T-helper 17 cell (primary cell): ENCODE data around the gene NUPR1. TPM values are rescaled to one million over a fixed set of nuclear protein-coding genes. Genes with fewer than 3 reads are reported as not detected.

Source experiments
- ATAC-seq: fragments of 150-1000 bp; cut with Tn5 transposase; 2 replicates; pipeline ENCODE4 v1.10.0; 2021; ENCODE audit warnings: mild to moderate bottlenecking, moderate library complexity
- DNase-seq, 3 donors: peaks; one replicate each; pipeline versions ENCODE4 v3.0.0 to v3.0.0-alpha.2; 2020 to 2021
- H3K9me3 ChIP-seq: one replicate; pipeline ENCODE4 v1.7.0; 2013; ENCODE audit warnings: low read length, mild to moderate bottlenecking; ENCODE audit not compliant: control insufficient read depth, poor library complexity, severe bottlenecking
- H3K27ac Mint-ChIP-seq: one replicate; pipeline ENCODE4 v1.8.0; 2022; ENCODE audit warnings: mild to moderate bottlenecking, moderate library complexity, mixed read lengths
- H3K27me3 Mint-ChIP-seq: one replicate; pipeline ENCODE4 v1.8.0; 2022; ENCODE audit warnings: mixed read lengths
- H3K36me3 Mint-ChIP-seq: one replicate; pipeline ENCODE4 v1.8.0; 2022; ENCODE audit warnings: low read depth, mixed read lengths
- H3K4me1 Mint-ChIP-seq: one replicate; pipeline ENCODE4 v1.8.0; 2022; ENCODE audit warnings: mild to moderate bottlenecking, mixed read lengths
- H3K4me3 Mint-ChIP-seq: one replicate; pipeline ENCODE4 v1.8.0; 2022; ENCODE audit warnings: mild to moderate bottlenecking, moderate library complexity, mixed read lengths
- total RNA-seq, 4 donors: library from RNA in 2 of 4; stranded (reverse) in 2 of 4; gene quantifications; one replicate each; pipeline ENCODE4 v1.2.3 and lab custom pipeline; 2022 to 2026

NUPR1 gene
- total RNA-seq (under 1 TPM; 0.07 to 0.13 TPM), total RNA-seq (lab: John Stamatoyannopoulos, UW) (0 to 0.23 reads per million in 2 donors)

GRCh38 chr16:28538733-28539596 is at the start of gene NUPR1:
Gene NUPR1, minus strand, starts transcription at chr16:28538974. Its CDS starts 67 bp downstream, at chr16:28538907.
- H3K27me3 Mint-ChIP-seq = no peaks in the 10 kb centered on the region
- H3K4me3 Mint-ChIP-seq = no peak within 1 kb of the TSS
- H3K27ac Mint-ChIP-seq = peak within 1 kb of the TSS; percentile 94
- H3K36me3 Mint-ChIP-seq = peaks cover 2% of the 10 kb centered on the region
- DNase-seq (no peak), ATAC-seq (no peak)
- no peaks in the 10 kb centered on the region for H3K9me3 ChIP-seq
- H3K4me1 Mint-ChIP-seq = peaks cover 48% of the 10 kb centered on the region

GRCh38 chr16:28587386-28587785 is 48.6 kb upstream of the NUPR1 start:
- no peak overlapping the region for H3K27ac Mint-ChIP-seq
- no peaks in the 10 kb centered on the region for H3K9me3 ChIP-seq
- H3K27me3 Mint-ChIP-seq = no peaks in the 10 kb centered on the region
- H3K4me1 Mint-ChIP-seq = peaks cover 5% of the 10 kb centered on the region
- peaks cover 13% of the 10 kb centered on the region for H3K36me3 Mint-ChIP-seq
- DNase-seq (no peak), ATAC-seq (no peak)
- H3K4me3 Mint-ChIP-seq = no peak overlapping the region

GRCh38 chr16:28586466-28586865 is 47.7 kb upstream of the NUPR1 start:
- peaks cover 16% of the 10 kb centered on the region for H3K36me3 Mint-ChIP-seq
- DNase-seq (no peak), ATAC-seq (no peak)
- H3K4me3 Mint-ChIP-seq = no peak overlapping the region
- H3K4me1 Mint-ChIP-seq = peaks cover 7% of the 10 kb centered on the region
- H3K27me3 Mint-ChIP-seq = no peaks in the 10 kb centered on the region
- H3K9me3 ChIP-seq = no peaks in the 10 kb centered on the region
- H3K27ac Mint-ChIP-seq = no peak overlapping the region

- H3K9me3 ChIP-seq = no peaks in the 10 kb centered on the region
- ATAC-seq (no peak), DNase-seq (no peak)
- no peak overlapping the region for H3K27ac Mint-ChIP-seq
- H3K36me3 Mint-ChIP-seq = peaks cover 14% of the 10 kb centered on the region
- H3K4me3 Mint-ChIP-seq = no peak overlapping the region
- no peaks in the 10 kb centered on the region for H3K27me3 Mint-ChIP-seq
- peaks cover 7% of the 10 kb centered on the region for H3K4me1 Mint-ChIP-seq
These were observed 46.9 kb upstream of the NUPR1 start for GRCh38 chr16:28585674-28586073.

GRCh38 chr16:28580726-28581315 is 42.0 kb upstream of the NUPR1 start:
- Mint-ChIP-seq H3K27me3 (no peaks in the 10 kb centered on the region), H3K4me3 (no peak overlapping the region), H3K27ac (no peak overlapping the region), H3K4me1 (peaks cover 17% of the 10 kb centered on the region), H3K36me3 (peaks cover 9% of the 10 kb centered on the region)
- ATAC-seq (no peak), DNase-seq (no peak)
- no peaks in the 10 kb centered on the region for H3K9me3 ChIP-seq

GRCh38 chr16:28575446-28576109 is 36.8 kb upstream of the NUPR1 start:
- Mint-ChIP-seq H3K27me3 (no peaks in the 10 kb centered on the region), H3K4me3 (no peak overlapping the region), H3K27ac (no peak overlapping the region), H3K4me1 (peaks cover 32% of the 10 kb centered on the region), H3K36me3 (no peaks in the 10 kb centered on the region)
- DNase-seq = no peak
- ATAC-seq = no peak
- H3K9me3 ChIP-seq = no peaks in the 10 kb centered on the region

- ATAC-seq (no peak), DNase-seq (no peak)
- no peaks in the 10 kb centered on the region for H3K9me3 ChIP-seq
- H3K36me3 Mint-ChIP-seq = no peaks in the 10 kb centered on the region
- no peak overlapping the region for H3K4me3 Mint-ChIP-seq
- H3K4me1 Mint-ChIP-seq = peaks cover 33% of the 10 kb centered on the region
- no peaks in the 10 kb centered on the region for H3K27me3 Mint-ChIP-seq
- no peak overlapping the region for H3K27ac Mint-ChIP-seq
These were observed 36.2 kb upstream of the NUPR1 start for GRCh38 chr16:28574925-28575324.

GRCh38 chr16:28573738-28574718 is 35.3 kb upstream of the NUPR1 start:
- ATAC-seq (no peak), DNase-seq (no peak)
- peaks cover 38% of the 10 kb centered on the region for H3K4me1 Mint-ChIP-seq
- peak overlapping the region; percentile 63 for H3K27ac Mint-ChIP-seq
- no peaks in the 10 kb centered on the region for H3K36me3 Mint-ChIP-seq
- H3K4me3 Mint-ChIP-seq = no peak overlapping the region
- no peaks in the 10 kb centered on the region for H3K9me3 ChIP-seq
- no peaks in the 10 kb centered on the region for H3K27me3 Mint-ChIP-seq

- Mint-ChIP-seq H3K4me1 (peaks cover 35% of the 10 kb centered on the region), H3K27ac (peak overlapping the region; percentile 63)
These were observed 34.1 kb upstream of the NUPR1 start for GRCh38 chr16:28572696-28573510.

GRCh38 chr16:28569968-28570752 is 31.4 kb upstream of the NUPR1 start:
- peaks cover 3% of the 10 kb centered on the region for H3K9me3 ChIP-seq
- H3K4me1 Mint-ChIP-seq = peaks cover 30% of the 10 kb centered on the region
- H3K27me3 Mint-ChIP-seq = no peaks in the 10 kb centered on the region
- no peak overlapping the region for H3K4me3 Mint-ChIP-seq
- DNase-seq (no peak), ATAC-seq (no peak)
- H3K27ac Mint-ChIP-seq = no peak overlapping the region
- H3K36me3 Mint-ChIP-seq = no peaks in the 10 kb centered on the region

More at GRCh38 chr16:28572696-28573510, 34.1 kb upstream of the NUPR1 start:
- Mint-ChIP-seq H3K27me3 (no peaks in the 10 kb centered on the region), H3K36me3 (no peaks in the 10 kb centered on the region), H3K4me3 (no peak overlapping the region)
- no peaks in the 10 kb centered on the region for H3K9me3 ChIP-seq
- ATAC-seq = no peak
- DNase-seq = no peak

GRCh38 chr16:28569021-28569420 is 30.2 kb upstream of the NUPR1 start:
- Mint-ChIP-seq H3K4me3 (no peak overlapping the region), H3K27ac (no peak overlapping the region)
- ATAC-seq = no peak

More at GRCh38 chr16:28569021-28569420, 30.2 kb upstream of the NUPR1 start:
- Mint-ChIP-seq H3K36me3 (peaks cover 2% of the 10 kb centered on the region), H3K27me3 (no peaks in the 10 kb centered on the region), H3K4me1 (peaks cover 26% of the 10 kb centered on the region)
- no peak for DNase-seq
- peaks cover 3% of the 10 kb centered on the region for H3K9me3 ChIP-seq
